VCaP (cell line): ENCODE data around the gene MAP3K6.

Experiments
- H3K27ac ChIP-seq: fragments of 450-650 bp; 2 replicates; pipeline ENCODE4 v1.5.1; 2017
- TF ChIP-seq, protein P1 (sequence below): fragments of 450-650 bp; conservative IDR thresholded peaks from 2 replicates; pipeline ENCODE4 v1.5.1; 2017; ENCODE audit warnings: mild to moderate bottlenecking, moderate library complexity

MAP3K6 gene

DNA sequence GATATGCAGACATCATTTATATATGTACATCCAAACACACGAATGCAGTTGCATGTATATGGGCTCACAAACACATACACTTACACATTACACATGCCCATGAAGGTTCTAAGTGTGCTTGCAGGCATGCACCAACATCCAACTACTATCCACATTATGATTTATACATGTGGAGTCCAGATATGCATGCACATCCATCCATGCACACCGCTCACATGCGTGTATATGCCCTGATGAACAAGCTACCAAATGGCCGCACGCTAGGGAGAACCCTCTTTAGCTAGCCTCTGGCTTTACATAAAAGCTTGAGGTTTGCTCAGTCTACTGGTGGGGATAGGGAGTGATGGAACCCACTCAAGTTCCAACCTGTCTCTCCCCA, 34.2 kb upstream of the MAP3K6 start:
- TF ChIP-seq, protein P1, sequence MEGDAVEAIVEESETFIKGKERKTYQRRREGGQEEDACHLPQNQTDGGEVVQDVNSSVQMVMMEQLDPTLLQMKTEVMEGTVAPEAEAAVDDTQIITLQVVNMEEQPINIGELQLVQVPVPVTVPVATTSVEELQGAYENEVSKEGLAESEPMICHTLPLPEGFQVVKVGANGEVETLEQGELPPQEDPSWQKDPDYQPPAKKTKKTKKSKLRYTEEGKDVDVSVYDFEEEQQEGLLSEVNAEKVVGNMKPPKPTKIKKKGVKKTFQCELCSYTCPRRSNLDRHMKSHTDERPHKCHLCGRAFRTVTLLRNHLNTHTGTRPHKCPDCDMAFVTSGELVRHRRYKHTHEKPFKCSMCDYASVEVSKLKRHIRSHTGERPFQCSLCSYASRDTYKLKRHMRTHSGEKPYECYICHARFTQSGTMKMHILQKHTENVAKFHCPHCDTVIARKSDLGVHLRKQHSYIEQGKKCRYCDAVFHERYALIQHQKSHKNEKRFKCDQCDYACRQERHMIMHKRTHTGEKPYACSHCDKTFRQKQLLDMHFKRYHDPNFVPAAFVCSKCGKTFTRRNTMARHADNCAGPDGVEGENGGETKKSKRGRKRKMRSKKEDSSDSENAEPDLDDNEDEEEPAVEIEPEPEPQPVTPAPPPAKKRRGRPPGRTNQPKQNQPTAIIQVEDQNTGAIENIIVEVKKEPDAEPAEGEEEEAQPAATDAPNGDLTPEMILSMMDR = no peak

DNA sequence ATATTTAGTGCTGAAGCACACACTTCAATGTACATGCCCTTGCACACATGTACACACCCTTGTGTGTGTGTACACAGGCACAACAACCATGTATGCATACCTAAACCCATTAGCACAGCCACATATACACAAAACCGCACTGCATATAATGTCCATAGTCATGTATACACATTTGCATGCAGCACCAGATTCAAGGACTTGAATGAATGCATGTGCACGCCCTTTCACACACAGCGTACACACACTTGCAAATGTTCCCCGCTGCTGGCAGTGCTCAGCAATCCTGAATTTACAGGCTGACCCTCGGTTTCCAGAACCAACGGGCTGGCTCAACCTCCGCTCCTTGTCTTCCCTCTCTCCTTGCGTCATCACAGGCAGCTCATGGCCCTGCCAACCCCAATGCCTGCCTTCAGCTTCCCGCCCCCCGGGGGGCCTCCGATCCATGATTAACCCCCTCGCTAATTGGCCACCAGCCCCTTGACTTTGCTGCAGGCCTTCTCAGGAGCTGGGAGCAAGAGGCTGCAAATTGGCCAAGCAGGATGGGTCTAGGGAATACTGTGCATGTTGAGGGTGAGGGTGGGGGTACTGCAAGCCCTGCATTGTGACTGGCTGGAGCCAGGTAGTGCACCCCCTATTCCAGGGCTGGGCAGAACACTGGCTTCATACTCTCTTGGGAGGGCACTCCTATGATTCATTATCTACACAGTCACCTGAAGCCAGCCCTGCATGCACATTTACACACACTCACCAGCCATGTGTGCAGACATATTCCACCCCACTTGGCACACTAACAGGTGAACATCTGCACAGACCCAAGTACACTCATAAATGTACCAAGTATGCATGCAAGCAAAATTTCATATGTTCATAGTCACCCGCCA, 33.6 kb upstream of the MAP3K6 start:
- TF ChIP-seq, protein P1 = no peak
- no peak overlapping the region for H3K27ac ChIP-seq

More for the DNA sequence above, 34.2 kb upstream of the MAP3K6 start:
- H3K27ac ChIP-seq = no peak overlapping the region

DNA sequence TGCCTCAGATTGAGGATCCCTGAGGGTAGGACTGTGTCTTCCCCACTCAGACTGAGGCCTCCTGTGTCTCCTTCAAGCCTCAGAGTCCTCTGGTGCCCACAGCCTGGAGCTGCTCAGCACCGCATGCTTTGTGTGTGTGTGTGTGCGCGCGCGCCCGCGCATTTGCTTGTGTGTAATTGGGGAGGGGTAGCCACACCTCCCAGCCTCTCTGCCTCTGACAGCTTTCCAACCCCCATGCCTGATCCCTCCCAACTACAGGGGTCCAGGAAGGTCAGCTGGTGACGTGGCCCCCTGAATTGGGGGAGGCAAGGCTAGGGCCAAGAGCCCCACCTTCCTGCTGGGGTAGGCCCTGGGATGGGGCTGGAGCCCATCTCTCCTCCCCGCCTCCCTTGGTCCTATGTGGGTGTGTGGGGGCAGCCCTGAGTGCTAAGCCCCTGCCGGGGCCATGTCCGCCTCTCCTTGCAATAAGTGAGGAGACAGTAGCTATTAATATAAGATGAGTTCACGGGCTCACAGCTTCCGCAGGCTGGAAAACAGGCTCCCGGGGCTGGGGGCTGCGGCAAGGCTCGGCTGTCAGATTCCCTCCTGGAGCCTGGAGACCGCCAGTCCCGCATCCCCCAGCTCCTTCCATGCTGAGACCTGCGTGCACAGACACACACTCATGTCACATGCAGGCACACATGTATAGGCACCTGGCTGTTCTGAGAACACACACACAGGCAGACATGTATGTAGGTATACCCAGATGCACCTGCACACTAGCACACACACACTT, 32.7 kb upstream of the MAP3K6 start:
- TF ChIP-seq, protein P1 = no peak
- H3K27ac ChIP-seq = no peak overlapping the region

DNA sequence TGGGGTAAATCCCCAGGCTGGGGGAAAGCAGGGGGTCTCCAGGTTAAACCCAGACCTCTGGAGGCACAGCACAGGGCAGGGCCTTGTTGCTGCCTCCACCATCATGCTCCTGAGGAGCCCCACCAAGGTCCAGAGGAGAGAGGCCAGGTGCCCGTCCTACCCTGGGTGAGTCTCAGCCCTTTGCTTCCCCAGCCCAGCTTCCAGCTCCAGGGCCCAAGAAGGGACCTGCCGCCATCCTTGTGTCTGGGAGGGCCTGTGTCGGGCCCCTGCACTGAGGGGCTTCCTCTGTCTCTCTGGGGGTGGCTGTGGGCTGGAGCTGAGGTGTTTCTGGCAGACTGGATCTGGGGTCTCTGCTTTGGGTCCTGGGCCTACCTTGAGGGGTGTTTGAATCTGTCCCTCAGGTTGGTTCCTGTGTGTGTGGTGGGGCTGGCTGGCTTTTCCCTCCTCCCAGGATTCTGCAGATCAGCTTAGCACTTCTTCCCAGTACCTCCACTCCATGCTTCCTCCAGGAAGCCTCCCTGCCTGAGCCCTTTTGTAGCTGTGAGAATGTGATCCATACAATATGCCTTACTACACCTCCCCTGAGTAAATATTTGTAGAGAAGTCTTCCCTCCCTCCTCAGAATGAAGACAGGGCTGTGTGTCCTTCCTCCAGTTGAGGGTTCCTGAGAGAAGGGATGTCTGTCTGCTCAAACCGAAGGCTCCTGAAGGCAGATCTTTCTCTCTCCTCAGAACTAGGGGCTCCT, 31.8 kb upstream of the MAP3K6 start:
- TF ChIP-seq, protein P1 = no peak
- H3K27ac ChIP-seq = no peak overlapping the region

DNA sequence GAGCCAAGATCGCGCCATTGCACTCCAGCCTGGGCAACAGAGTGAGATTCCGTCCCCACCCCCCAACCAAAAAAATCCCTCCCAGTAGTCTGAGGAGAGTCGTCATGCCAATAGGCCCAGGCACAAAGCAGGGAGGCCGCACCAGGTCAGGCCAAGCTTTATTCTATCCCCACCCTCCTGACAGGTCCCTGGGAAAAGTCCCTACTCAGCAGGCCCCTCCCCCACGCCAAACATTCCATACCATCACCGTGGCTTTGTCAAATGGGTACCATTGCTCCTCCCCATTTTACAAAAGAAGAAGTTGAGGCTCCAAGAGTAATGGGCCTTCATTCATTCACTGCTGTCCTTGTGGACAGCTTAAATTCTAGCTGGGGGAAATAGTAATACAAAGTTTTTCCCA, 31.0 kb upstream of the MAP3K6 start:
- no peak overlapping the region for H3K27ac ChIP-seq
- TF ChIP-seq, protein P1 = no peak

DNA sequence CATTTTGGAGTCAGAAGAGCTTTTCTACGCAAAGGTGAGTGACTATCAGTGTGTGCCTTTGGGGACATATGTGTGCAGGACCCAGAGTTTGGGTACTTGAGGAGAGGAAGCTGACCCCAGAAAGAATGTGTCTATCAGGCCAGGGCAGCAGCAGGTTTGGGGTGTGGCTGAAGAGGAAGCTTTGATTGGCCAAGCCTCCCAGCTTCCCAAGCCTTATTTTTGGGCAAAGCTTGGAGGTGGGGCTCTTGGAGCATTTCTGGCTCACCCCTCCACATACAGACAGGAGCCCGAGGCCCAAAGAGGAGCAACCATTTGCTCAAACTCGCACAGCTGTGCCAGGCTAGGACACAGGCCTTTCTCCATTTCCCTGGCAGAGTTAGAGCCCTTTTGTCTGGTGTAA, 30.3 kb upstream of the MAP3K6 start:
- TF ChIP-seq, protein P1 = no peak
- no peak overlapping the region for H3K27ac ChIP-seq
